Measurements from ENCODE around the gene SHLD1.
A peak's percentile ranks its signal among the peaks of the same experiment; 100 is the strongest.
"Not testable (repeated sequence)": the region's sequence is repeated elsewhere in the genome, so short reads cannot be mapped to it uniquely, and the experiment has no call there.

Gene SHLD1

GRCh38 chr20:5735845-5736510, 14.2 kb upstream of the SHLD1 start:
- DNase-seq (ENCODE audit: low read depth): no peak

- no peak for DNase-seq (ENCODE audit: low read depth)
Measured at GRCh38 chr20:5737619-5737953, 12.6 kb upstream of the SHLD1 start.

- no peak for DNase-seq (ENCODE audit: low read depth)
Measured at GRCh38 chr20:5737966-5738365, 12.2 kb upstream of the SHLD1 start.

GRCh38 chr20:5740643-5741042, 9.6 kb upstream of the SHLD1 start:
- DNase-seq (ENCODE audit: low read depth): not testable (repeated sequence)

- DNase-seq (ENCODE audit: low read depth): no peak
Measured at GRCh38 chr20:5741089-5741488, 9.1 kb upstream of the SHLD1 start.

GRCh38 chr20:5742041-5742440, 8.2 kb upstream of the SHLD1 start:
- DNase-seq (ENCODE audit: low read depth): no peak

- DNase-seq (ENCODE audit: low read depth): no peak
Measured at GRCh38 chr20:5745416-5746030, 4.7 kb upstream of the SHLD1 start.

GRCh38 chr20:5746064-5746463, 4.1 kb upstream of the SHLD1 start:
- DNase-seq (ENCODE audit: low read depth): no peak

GRCh38 chr20:5748246-5748645, 2.0 kb upstream of the SHLD1 start:
- DNase-seq (ENCODE audit: low read depth): no peak

- not testable (repeated sequence) for DNase-seq (ENCODE audit: low read depth)
Measured at GRCh38 chr20:5749512-5749951, 669 bp upstream of the SHLD1 start.

- DNase-seq (ENCODE audit: low read depth): no peak
Measured at GRCh38 chr20:5751856-5752255, 1.7 kb downstream of the SHLD1 start.

GRCh38 chr20:5753814-5754213, 3.6 kb downstream of the SHLD1 start:
- DNase-seq (ENCODE audit: low read depth): no peak

- DNase-seq (ENCODE audit: low read depth): no peak
Measured at GRCh38 chr20:5757949-5758348, 7.7 kb downstream of the SHLD1 start.

GRCh38 chr20:5766085-5766764, 16.0 kb downstream of the SHLD1 start:
- no peak for DNase-seq (ENCODE audit: low read depth)

- DNase-seq (ENCODE audit: low read depth): no peak
Measured at GRCh38 chr20:5767493-5768098, 17.4 kb downstream of the SHLD1 start.

- DNase-seq (ENCODE audit: low read depth): no peak
Measured at GRCh38 chr20:5770231-5770986, 20.2 kb downstream of the SHLD1 start.

- no peak for DNase-seq (ENCODE audit: low read depth)
Measured at GRCh38 chr20:5770987-5771318, 20.8 kb downstream of the SHLD1 start.

- no peak for DNase-seq (ENCODE audit: low read depth)
Measured at GRCh38 chr20:5772704-5773103, 22.5 kb downstream of the SHLD1 start.

- DNase-seq (ENCODE audit: low read depth): no peak
Measured at GRCh38 chr20:5773589-5773988, 23.4 kb downstream of the SHLD1 start.

- DNase-seq (ENCODE audit: low read depth): no peak
Measured at GRCh38 chr20:5776077-5776476, 25.9 kb downstream of the SHLD1 start.

GRCh38 chr20:5779071-5779900, 29.1 kb downstream of the SHLD1 start:
- DNase-seq (ENCODE audit: low read depth): peak; percentile 17

- DNase-seq (ENCODE audit: low read depth): peak; percentile 63
Measured at GRCh38 chr20:5780846-5781217, 30.6 kb downstream of the SHLD1 start.

All from iris pigment epithelial cell (primary cell).